ENCODE results near the gene ERI3. TPM values are rescaled to one million over a fixed set of nuclear protein-coding genes. Genes with fewer than 3 reads are reported as not detected.

Gene ERI3
- total and polyA plus RNA-seq, 2 of the 13 experiments (the other 11 are each of a cell fraction or from before 2014, with no cell fraction given): 35.6 to 35.9 TPM

DNA sequence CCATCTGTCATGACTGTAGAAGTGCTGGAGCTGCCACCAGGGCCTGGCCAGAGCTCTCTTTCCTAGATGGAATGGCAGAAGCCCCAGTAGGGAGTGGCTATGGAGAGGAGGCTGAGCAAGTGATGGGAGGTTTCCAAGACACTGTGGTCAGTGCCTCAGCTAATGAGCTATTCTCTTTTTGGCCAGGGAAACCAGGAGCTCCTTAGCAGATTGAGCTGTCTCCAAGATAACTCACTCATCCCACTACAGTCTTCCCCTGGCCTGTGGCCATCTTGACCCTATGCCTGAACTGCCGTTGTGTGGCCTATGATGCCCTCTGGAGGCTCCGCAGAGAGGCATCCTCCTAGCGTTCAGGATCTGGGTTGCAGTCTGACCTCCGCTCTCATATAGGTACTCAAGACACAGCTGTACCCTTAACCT is 60.5 kb downstream of the ERI3 start:
- 64% methylated on average over 4 of the region's 4 CpGs for WGBS (ENCODE audit: low lambda C conversion rate)
- no TSS peak for BruUV-seq (replicated peaks)
- ATAC-seq (peak; percentile 75), FAIRE-seq (no peak), DNase-seq (ENCODE audit: low spot score) (peak; percentile 31)
- TF ChIP-seq SMC3 (IDR thresholded peaks at IDR 0.05; ENCODE audit: low read length) (peak; percentile 78), FOXM1 (CRISPR knock-in tag; IDR thresholded peaks at IDR 0.05) (no peak), XRCC5 (optimal IDR thresholded peaks at IDR 0.05; ENCODE audit: low read length) (peak; percentile 22), STAG1 (CRISPR knock-in tag; IDR thresholded peaks at IDR 0.05) (peak; percentile 88), RAD21 (CRISPR knock-in tag; IDR thresholded peaks at IDR 0.05) (peak; percentile 70), YY1 (IDR thresholded peaks at IDR 0.05; ENCODE audit: insufficient read depth, insufficient replicate concordance, low read depth, low read length) (peak; percentile 55), ZNF263 (CRISPR knock-in tag; IDR thresholded peaks at IDR 0.05) (0 out of 2 replicates have a peak, but pooled peaks have one; percentile 41), NR2F6 (IDR thresholded peaks at IDR 0.05) (no peak), NR2F6 (CRISPR knock-in tag; IDR thresholded peaks at IDR 0.05) (peak; percentile 42; the same call in 1 of the 2 replicates), KDM2A (CRISPR knock-in tag; IDR thresholded peaks at IDR 0.05; ENCODE audit: borderline replicate concordance, low read depth) (0 out of 2 replicates have a peak, but pooled peaks have one; percentile 22)
- TF ChIP-seq, protein P1, sequence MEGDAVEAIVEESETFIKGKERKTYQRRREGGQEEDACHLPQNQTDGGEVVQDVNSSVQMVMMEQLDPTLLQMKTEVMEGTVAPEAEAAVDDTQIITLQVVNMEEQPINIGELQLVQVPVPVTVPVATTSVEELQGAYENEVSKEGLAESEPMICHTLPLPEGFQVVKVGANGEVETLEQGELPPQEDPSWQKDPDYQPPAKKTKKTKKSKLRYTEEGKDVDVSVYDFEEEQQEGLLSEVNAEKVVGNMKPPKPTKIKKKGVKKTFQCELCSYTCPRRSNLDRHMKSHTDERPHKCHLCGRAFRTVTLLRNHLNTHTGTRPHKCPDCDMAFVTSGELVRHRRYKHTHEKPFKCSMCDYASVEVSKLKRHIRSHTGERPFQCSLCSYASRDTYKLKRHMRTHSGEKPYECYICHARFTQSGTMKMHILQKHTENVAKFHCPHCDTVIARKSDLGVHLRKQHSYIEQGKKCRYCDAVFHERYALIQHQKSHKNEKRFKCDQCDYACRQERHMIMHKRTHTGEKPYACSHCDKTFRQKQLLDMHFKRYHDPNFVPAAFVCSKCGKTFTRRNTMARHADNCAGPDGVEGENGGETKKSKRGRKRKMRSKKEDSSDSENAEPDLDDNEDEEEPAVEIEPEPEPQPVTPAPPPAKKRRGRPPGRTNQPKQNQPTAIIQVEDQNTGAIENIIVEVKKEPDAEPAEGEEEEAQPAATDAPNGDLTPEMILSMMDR (CRISPR knock-in tag; IDR thresholded peaks at IDR 0.05): peak; percentile 72
- TF ChIP-seq, protein P2, sequence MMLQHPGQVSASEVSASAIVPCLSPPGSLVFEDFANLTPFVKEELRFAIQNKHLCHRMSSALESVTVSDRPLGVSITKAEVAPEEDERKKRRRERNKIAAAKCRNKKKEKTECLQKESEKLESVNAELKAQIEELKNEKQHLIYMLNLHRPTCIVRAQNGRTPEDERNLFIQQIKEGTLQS (CRISPR knock-in tag; IDR thresholded peaks at IDR 0.05): no peak
- Histone ChIP-seq H3K79me2 (ENCODE audit: insufficient read depth, low read length) (no peaks in the 10 kb centered on the region), H3K9ac (ENCODE audit: insufficient read depth, low read depth, low read length) (no peak overlapping the region), H4K20me1 (ENCODE audit: insufficient read depth, low read length) (no peaks in the 10 kb centered on the region), H3K9me3 (ENCODE audit: low read length) (no peaks in the 10 kb centered on the region), H3K27me3 (ENCODE audit: control insufficient read depth in 1 of 2, insufficient read depth in 2 of 2, low read length in 2 of 2) (no peaks in the 10 kb centered on the region), H3K4me2 (ENCODE audit: low read depth, low read length) (no peak overlapping the region), H3K4me1 (ENCODE audit: insufficient read depth, low read length) (peaks cover 40% of the 10 kb centered on the region), H3K36me3 (replicated peaks in 1 of 2; ENCODE audit: control insufficient read depth in 1 of 2, insufficient read depth in 2 of 2, low read length in 2 of 2) (peaks cover 5 to 13% of the 10 kb centered on the region in 2 experiments; a peak in 4 of 5 replicates), H3K27ac (ENCODE audit: extremely low read length, insufficient read depth, low read length) (no peak overlapping the region), H2AFZ (ENCODE audit: low read length) (no peak overlapping the region), H3K4me3 (replicated peaks in 1 of 3; ENCODE audit: insufficient read depth in 1 of 3, low read depth in 2 of 3, low read length in 3 of 3) (no peak overlapping the region)
- ChIA-PET CTCF (ENCODE audit: low intra/inter-chr PET ratio, low total read pairs) (interaction anchor here (1.7 to 2.0 kb wide), 2 partner anchors 53 to 76 kb away, joined by 4 to 21 read pairs; no protein-coding TSS in a partner anchor), POLR2A (interaction anchor here (1.8 to 5.7 kb wide), 2 partner anchors 12 to 77 kb away, joined by 6 to 82 read pairs; no protein-coding TSS in a partner anchor)
- intact Hi-C loops (cut with micrococcal nuclease; ENCODE audit: unreplicated experiment) (loop anchor here (1.0 kb wide), 1 partner anchor 77 kb away; no protein-coding TSS in a partner anchor), in situ Hi-C loops (cut with HindIII; ENCODE audit: extremely low pct_ligation_motif_present, low pct_unique_long_range_greater_than_20kb) (loop anchor here (5.0 kb wide), 1 partner anchor 77 kb away; no protein-coding TSS in a partner anchor)
